Lung (tissue), 12 donors: Measurements from ENCODE around the gene RBM25. TPM values are rescaled to one million over a fixed set of nuclear protein-coding genes. Genes with fewer than 3 reads are reported as not detected.
"Not testable (repeated sequence)": the region's sequence is repeated elsewhere in the genome, so short reads cannot be mapped to it uniquely, and the experiment has no call there.

Source experiments
- ATAC-seq: fragments of 200-7000 bp; cut with Tn5 transposase; one replicate; pipeline ENCODE4 v1.9.1; 2020; ENCODE audit warnings: moderate number of reproducible peaks; ENCODE audit not compliant: insufficient read depth, low FRiP score
- DNase-seq, 3 donors: peaks; one replicate each; pipeline ENCODE4 v3.0.0-alpha.2; 2013 to 2017
- H3K27ac ChIP-seq, 2 donors: one replicate each; pipeline ENCODE4 v1.5.1; 2013; ENCODE audit warnings: mild to moderate bottlenecking in 2 of 2, moderate library complexity in 2 of 2, control low read depth in 1 of 2, inconsistent platforms in 1 of 2, low read depth in 1 of 2, low read length in 1 of 2
- H3K27me3 ChIP-seq, 3 donors: one replicate each; pipeline ENCODE4 v1.5.1; 2013; ENCODE audit warnings: low read length in 2 of 3; ENCODE audit not compliant: control insufficient read depth in 3 of 3, insufficient read depth in 3 of 3
- H3K36me3 ChIP-seq, 4 donors: one replicate each; pipeline ENCODE4 v1.5.1; 2013; ENCODE audit warnings: low read length in 4 of 4, mild to moderate bottlenecking in 1 of 4, moderate library complexity in 1 of 4; ENCODE audit not compliant: control insufficient read depth in 4 of 4, insufficient read depth in 4 of 4
- H3K4me1 ChIP-seq, 5 donors: one replicate each; pipeline ENCODE4 v1.5.1; 2013; ENCODE audit warnings: low read length in 5 of 5, mild to moderate bottlenecking in 2 of 5, moderate library complexity in 1 of 5; ENCODE audit not compliant: control insufficient read depth in 5 of 5, insufficient read depth in 5 of 5
- H3K4me3 ChIP-seq: one replicate; pipeline ENCODE4 v1.5.1; 2013; ENCODE audit warnings: mild to moderate bottlenecking, control low read depth, moderate library complexity
- H3K9ac ChIP-seq, 2 donors: one replicate each; pipeline ENCODE4 v1.5.1; 2013; ENCODE audit warnings: low read length in 2 of 2, control low read depth in 1 of 2; ENCODE audit not compliant: insufficient read depth in 1 of 2
- H3K9me3 ChIP-seq, 4 donors: one replicate each; pipeline ENCODE4 v1.5.1; 2013; ENCODE audit warnings: low read length in 3 of 4, mild to moderate bottlenecking in 1 of 4, moderate library complexity in 1 of 4; ENCODE audit not compliant: control insufficient read depth in 4 of 4, insufficient read depth in 3 of 4
- CTCF ChIP-seq: IDR thresholded peaks from 2 replicates; pipeline ENCODE4 v1.5.1; 2012; ENCODE audit warnings: mild to moderate bottlenecking; ENCODE audit errors: control extremely low read depth, extremely low read depth
- WGBS, 2 donors: extraction: QIAGEN DNeasy Blood & Tissue Kit; methylation state at CpG; one replicate each; pipeline ENCODE4 v1.1.7; 2013; 5-methylcytosine and 5-hydroxymethylcytosine counted together
- polyA plus RNA-seq, 2 donors: library from polyadenylated mRNA; stranded (reverse); fragments of 200-250 nt; gene quantifications; one replicate each; pipeline ENCODE4 v1.2.1, GENCODE V29; 2013
- total RNA-seq, 2 donors: library from RNA; depleted of rRNA in 1 of 2; stranded (reverse); fragments of >200 nt in 1 of 2; gene quantifications; one replicate each; pipeline ENCODE4 v1.2.1, GENCODE V29; 2014 to 2021
- donor health status: control.
- donor health status: control.
- donor health status: Bipolar disorder and iron deficiency.
- donor health status: healthy.
- donor health status: DM: yes; HTN: yes; CAD: no.

Gene RBM25
- total and polyA plus RNA-seq, 4 donors: 27.9 to 103 (median 55.0) TPM

- H3K4me3 ChIP-seq: peak within 1 kb of the TSS; percentile 72
- H3K27ac ChIP-seq: peak within 1 kb of the TSS; percentile 85 to 89
- no peaks in the 10 kb centered on the region for H3K27me3 ChIP-seq
- H3K4me1 ChIP-seq: peaks cover 0 to 14% (median under 1%) of the 10 kb centered on the region in 5 donors
- no peaks in the 10 kb centered on the region for H3K9me3 ChIP-seq
- 1% methylated on average over 32 to 42 of the region's 42 CpGs for WGBS, 2 donors
- ATAC-seq (peak; percentile 100), DNase-seq (peak; percentile 98 to 99 (median 99))
- no peak for TF ChIP-seq CTCF
- H3K36me3 ChIP-seq: peaks cover 3 to 16% (median 7%) of the 10 kb centered on the region in 4 donors
- H3K9ac ChIP-seq: peak within 1 kb of the TSS; percentile 55 to 87
These were observed 31.3 kb upstream of the RBM25 start, which contains the start of gene ZFYVE1 for GRCh38 chr14:73026845-73027542. Gene ZFYVE1, minus strand, starts transcription at chr14:73027106. Its CDS starts 2,598 bp downstream, at chr14:73024508.

- Histone ChIP-seq H3K4me3 (peak overlapping the region; percentile 7), H3K27ac (no peak overlapping the region), H3K36me3 (peaks cover 3 to 15% (median 7%) of the 10 kb centered on the region in 4 donors), H3K4me1 (peaks cover 0 to 11% (median 0%) of the 10 kb centered on the region in 5 donors), H3K27me3 (no peaks in the 10 kb centered on the region), H3K9ac (peak overlapping the region in 1 of 2 donors; percentile 44), H3K9me3 (no peaks in the 10 kb centered on the region)
- DNase-seq: peak in 1 of 3 donors; percentile 30
- no peak for TF ChIP-seq CTCF
- WGBS, 2 donors: 38 to 52% methylated on average over 3 of the region's 3 CpGs
- ATAC-seq: no peak
These were observed 30.8 kb upstream of the RBM25 start for GRCh38 chr14:73027546-73027945.

- no peak for ATAC-seq
- Histone ChIP-seq H3K9ac (no peak overlapping the region), H3K27me3 (no peaks in the 10 kb centered on the region), H3K27ac (no peak overlapping the region), H3K9me3 (no peaks in the 10 kb centered on the region), H3K4me3 (no peak overlapping the region), H3K4me1 (peaks cover 0 to 11% (median 0%) of the 10 kb centered on the region in 5 donors), H3K36me3 (peaks cover 3 to 13% (median 7%) of the 10 kb centered on the region in 4 donors)
- TF ChIP-seq CTCF: no peak
- DNase-seq: peak in 1 of 3 donors; percentile 2
These were observed 30.4 kb upstream of the RBM25 start for GRCh38 chr14:73027984-73028383.

- not testable (repeated sequence) for H3K9me3 ChIP-seq, DNase-seq, H3K9ac ChIP-seq, ATAC-seq, H3K4me1 ChIP-seq, H3K27me3 ChIP-seq, H3K27ac ChIP-seq, H3K4me3 ChIP-seq, H3K36me3 ChIP-seq
- 91 to 98% methylated on average over 9 of the region's 9 CpGs for WGBS, 2 donors
These were observed 21.5 kb upstream of the RBM25 start for GRCh38 chr14:73036706-73037450.
